Natural killer cell treated with Interleukin-12 subunit alpha and Interleukin-12 subunit beta and Interleukin-15 and Interleukin-18, amount 100 ng/mL, for 72 hours (primary cell): Measurements from ENCODE around the gene ZC3H18. TPM values are rescaled to one million over a fixed set of nuclear protein-coding genes. Genes with fewer than 3 reads are reported as not detected.

ENCODE experiments used
- ATAC-seq, 2 donors: fragments of 150-1000 bp; cut with Tn5 transposase in 1 of 2; sonication (Bioruptor Pico), chemical (Tn5 transposase) in 1 of 2; 2 replicates each; pipeline ENCODE4 v1.10.0; 2021
- DNase-seq: peaks from one replicate; pipeline ENCODE4 v3.0.0; 2022; ENCODE audit warnings: low spot score
- H3K27ac Mint-ChIP-seq, 2 donors: 1 replicate in 1 of 2; 2 replicates in 1 of 2; pipeline ENCODE4 v1.8.0; 2022; ENCODE audit warnings: mixed read lengths in 2 of 2, mild to moderate bottlenecking in 1 of 2, moderate library complexity in 1 of 2
- H3K27me3 Mint-ChIP-seq, 2 donors: 1 replicate in 1 of 2; 2 replicates in 1 of 2; pipeline ENCODE4 v1.8.0; 2022; ENCODE audit warnings: mixed read lengths in 2 of 2
- H3K36me3 Mint-ChIP-seq: one replicate; pipeline ENCODE4 v1.8.0; 2022; ENCODE audit warnings: mixed read lengths
- H3K4me1 Mint-ChIP-seq, 2 donors: 1 replicate in 1 of 2; 2 replicates in 1 of 2; pipeline ENCODE4 v1.8.0; 2022; ENCODE audit warnings: low read depth in 2 of 2, mixed read lengths in 2 of 2, mild to moderate bottlenecking in 1 of 2
- H3K4me3 Mint-ChIP-seq: one replicate; pipeline ENCODE4 v1.8.0; 2022; ENCODE audit warnings: mixed read lengths
- H3K9me3 Mint-ChIP-seq: 2 replicates; pipeline ENCODE4 v1.8.0; 2022; ENCODE audit warnings: mixed read lengths
- total RNA-seq, 2 donors: library from RNA; stranded (reverse); gene quantifications; one replicate each; pipeline ENCODE4 v1.2.3, GENCODE V29; 2022

ZC3H18 gene
- total RNA-seq, 2 donors from 2014 or later, result 85.0 to 148 TPM

GRCh38 chr16:88638323-88639230 lies 68.4 kb downstream of the ZC3H18 start, which contains the start of gene IL17C:
TSS of gene IL17C (plus strand) at chr16:88638572. CDS start at chr16:88638642, 70 bp downstream.
- ATAC-seq (no peak), DNase-seq (no peak)
- no peaks in the 10 kb centered on the region for H3K9me3 Mint-ChIP-seq
- H3K36me3 Mint-ChIP-seq, result no peaks in the 10 kb centered on the region
- peaks cover 39 to 43% of the 10 kb centered on the region in 2 donors for H3K4me1 Mint-ChIP-seq
- H3K27me3 Mint-ChIP-seq, result peaks cover 0 to 6% of the 10 kb centered on the region in 2 donors
- H3K4me3 Mint-ChIP-seq, result peak within 1 kb of the TSS; percentile 55
- peak within 1 kb of the TSS; percentile 73 to 78 for H3K27ac Mint-ChIP-seq

GRCh38 chr16:88639231-88640038 lies 69.2 kb downstream of the ZC3H18 start:
- H3K4me3 Mint-ChIP-seq, result no peak overlapping the region

GRCh38 chr16:88640039-88640495 lies 69.9 kb downstream of the ZC3H18 start:
- peaks cover 41 to 47% of the 10 kb centered on the region in 2 donors for H3K4me1 Mint-ChIP-seq
- H3K9me3 Mint-ChIP-seq, result no peaks in the 10 kb centered on the region
- ATAC-seq, result no peak
- peak overlapping the region in 1 of 2 donors; percentile 35 for H3K27ac Mint-ChIP-seq
- no peaks in the 10 kb centered on the region for H3K36me3 Mint-ChIP-seq
- peaks cover 0 to 6% of the 10 kb centered on the region in 2 donors for H3K27me3 Mint-ChIP-seq
- DNase-seq, result no peak
- H3K4me3 Mint-ChIP-seq, result no peak overlapping the region

More at GRCh38 chr16:88639231-88640038, 69.2 kb downstream of the ZC3H18 start:
- no peak overlapping the region for H3K27ac Mint-ChIP-seq
- H3K4me1 Mint-ChIP-seq, result peaks cover 42 to 43% of the 10 kb centered on the region in 2 donors
- no peak for DNase-seq
- H3K36me3 Mint-ChIP-seq, result no peaks in the 10 kb centered on the region
- no peaks in the 10 kb centered on the region for H3K9me3 Mint-ChIP-seq
- ATAC-seq, result no peak
- H3K27me3 Mint-ChIP-seq, result peaks cover 0 to 6% of the 10 kb centered on the region in 2 donors

- Mint-ChIP-seq H3K4me3 (no peak overlapping the region), H3K9me3 (no peaks in the 10 kb centered on the region), H3K27me3 (peaks cover 0 to 6% of the 10 kb centered on the region in 2 donors), H3K4me1 (peaks cover 36 to 46% of the 10 kb centered on the region in 2 donors), H3K36me3 (no peaks in the 10 kb centered on the region), H3K27ac (peak overlapping the region in 1 of 2 donors; percentile 35)
- no peak for ATAC-seq
- DNase-seq, result no peak
Observed at GRCh38 chr16:88640498-88641247, 70.5 kb downstream of the ZC3H18 start.

GRCh38 chr16:88642881-88643643 lies 72.9 kb downstream of the ZC3H18 start:
- Mint-ChIP-seq H3K4me3 (no peak overlapping the region), H3K36me3 (no peaks in the 10 kb centered on the region), H3K9me3 (no peaks in the 10 kb centered on the region), H3K27me3 (peaks cover 0 to 6% of the 10 kb centered on the region in 2 donors), H3K27ac (no peak overlapping the region), H3K4me1 (peaks cover 16 to 31% of the 10 kb centered on the region in 2 donors)
- ATAC-seq, result no peak
- no peak for DNase-seq

DNA sequence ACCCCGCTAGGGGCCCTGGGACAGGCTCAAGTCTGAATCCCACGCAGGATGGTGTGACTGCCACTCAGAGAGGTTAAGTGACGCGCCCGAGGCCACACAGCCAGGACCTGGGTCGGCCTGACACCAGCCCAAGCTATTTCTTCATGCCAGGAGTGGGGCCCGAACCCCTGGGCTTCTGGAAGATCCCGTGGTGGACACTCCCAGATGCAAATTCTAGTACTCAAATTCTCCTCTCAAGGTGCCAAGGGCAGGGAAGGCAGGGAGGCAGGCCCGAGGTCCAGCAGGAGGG lies 73.4 kb downstream of the ZC3H18 start:
- Mint-ChIP-seq H3K27me3 (peaks cover 0 to 6% of the 10 kb centered on the region in 2 donors), H3K4me1 (peaks cover 15 to 29% of the 10 kb centered on the region in 2 donors)

GRCh38 chr16:88645455-88645854 lies 75.3 kb downstream of the ZC3H18 start:
- no peaks in the 10 kb centered on the region for H3K9me3 Mint-ChIP-seq
- peaks cover 16 to 28% of the 10 kb centered on the region in 2 donors for H3K4me1 Mint-ChIP-seq
- no peak overlapping the region for H3K27ac Mint-ChIP-seq
- ATAC-seq, result no peak
- H3K4me3 Mint-ChIP-seq, result no peak overlapping the region
- no peaks in the 10 kb centered on the region for H3K36me3 Mint-ChIP-seq
- H3K27me3 Mint-ChIP-seq, result peaks cover 0 to under 1% of the 10 kb centered on the region in 2 donors
- DNase-seq, result no peak

More for the DNA sequence above, 73.4 kb downstream of the ZC3H18 start:
- H3K4me3 Mint-ChIP-seq, result no peak overlapping the region
- H3K36me3 Mint-ChIP-seq, result no peaks in the 10 kb centered on the region
- no peak for DNase-seq
- ATAC-seq, result no peak
- no peaks in the 10 kb centered on the region for H3K9me3 Mint-ChIP-seq
- H3K27ac Mint-ChIP-seq, result no peak overlapping the region

DNA sequence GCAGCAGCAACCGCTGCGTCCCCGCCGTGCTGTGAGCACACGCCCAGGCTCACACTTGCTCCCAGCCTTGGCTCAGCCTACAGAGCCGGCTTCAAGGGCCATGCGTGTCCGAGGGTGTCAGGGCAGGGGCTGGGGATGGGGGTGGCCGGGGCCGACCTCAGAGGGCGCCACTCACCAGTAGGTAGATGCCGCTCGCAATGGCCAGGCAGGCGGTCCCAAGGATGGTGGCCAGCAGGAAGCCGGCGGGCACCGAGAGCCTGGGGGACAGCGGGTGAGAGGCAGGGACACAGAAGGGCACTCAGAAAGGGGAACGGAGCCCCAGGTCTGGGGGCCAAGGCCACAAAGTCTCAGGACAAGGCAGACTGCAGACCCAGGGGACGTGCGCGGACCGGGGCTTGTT lies 75.7 kb downstream of the ZC3H18 start:
- no peak for ATAC-seq
- Mint-ChIP-seq H3K4me3 (no peak overlapping the region), H3K4me1 (peaks cover 14 to 26% of the 10 kb centered on the region in 2 donors), H3K36me3 (no peaks in the 10 kb centered on the region), H3K27ac (no peak overlapping the region), H3K27me3 (no peaks in the 10 kb centered on the region), H3K9me3 (no peaks in the 10 kb centered on the region)
- no peak for DNase-seq

DNA sequence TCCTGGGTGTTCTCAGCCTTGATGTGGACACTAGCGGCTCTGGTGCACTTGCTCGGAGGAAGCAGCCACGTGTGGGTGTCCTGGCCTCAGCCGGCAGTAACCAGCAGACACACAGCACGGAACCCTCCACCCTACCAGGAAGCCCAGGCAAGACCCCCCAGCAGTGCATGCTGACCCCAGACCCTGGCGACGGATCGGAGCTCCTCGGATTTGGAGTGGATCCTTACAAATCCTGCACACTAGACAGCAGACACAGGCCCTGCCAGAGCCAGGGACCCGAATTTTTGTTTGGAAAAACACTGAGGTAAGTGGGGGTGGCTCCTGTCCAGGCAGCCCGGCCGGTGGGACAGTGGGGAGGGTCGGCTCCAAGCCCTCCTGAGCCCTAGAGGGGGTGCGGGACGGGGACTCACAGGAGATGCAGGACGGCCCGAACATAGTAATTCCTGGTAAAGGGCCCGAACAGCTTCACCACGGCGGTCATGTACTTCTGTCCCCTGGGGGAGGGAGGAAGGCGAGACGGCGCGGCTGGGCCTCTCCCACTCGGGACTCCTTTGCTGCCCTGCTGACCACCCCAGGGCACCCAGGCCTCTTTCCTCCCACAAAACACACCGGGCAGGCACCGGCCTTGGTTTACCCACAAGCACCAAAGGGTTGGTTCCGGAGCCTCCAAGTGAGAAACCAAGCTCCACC lies 76.3 kb downstream of the ZC3H18 start:
- Mint-ChIP-seq H3K4me1 (peaks cover 19 to 30% of the 10 kb centered on the region in 2 donors), H3K27me3 (no peaks in the 10 kb centered on the region), H3K9me3 (no peaks in the 10 kb centered on the region), H3K36me3 (no peaks in the 10 kb centered on the region), H3K4me3 (no peak overlapping the region), H3K27ac (no peak overlapping the region)
- no peak for DNase-seq
- no peak for ATAC-seq

- H3K36me3 Mint-ChIP-seq, result no peaks in the 10 kb centered on the region
- no peak overlapping the region for H3K4me3 Mint-ChIP-seq
Observed at GRCh38 chr16:88647178-88648070, 77.2 kb downstream of the ZC3H18 start.

GRCh38 chr16:88649195-88649923 lies 79.2 kb downstream of the ZC3H18 start:
- no peaks in the 10 kb centered on the region for H3K9me3 Mint-ChIP-seq
- peak overlapping the region; percentile 86 to 90 for H3K27ac Mint-ChIP-seq
- peak overlapping the region; percentile 87 for H3K4me3 Mint-ChIP-seq
- peaks cover 24 to 34% of the 10 kb centered on the region in 2 donors for H3K4me1 Mint-ChIP-seq
- no peaks in the 10 kb centered on the region for H3K36me3 Mint-ChIP-seq
- H3K27me3 Mint-ChIP-seq, result no peaks in the 10 kb centered on the region
- DNase-seq, result no peak
- no peak for ATAC-seq

More at GRCh38 chr16:88647178-88648070, 77.2 kb downstream of the ZC3H18 start:
- no peak for DNase-seq
- peaks cover 14 to 28% of the 10 kb centered on the region in 2 donors for H3K4me1 Mint-ChIP-seq
- no peak for ATAC-seq
- H3K9me3 Mint-ChIP-seq, result no peaks in the 10 kb centered on the region
- H3K27me3 Mint-ChIP-seq, result no peaks in the 10 kb centered on the region
- H3K27ac Mint-ChIP-seq, result no peak overlapping the region
